ENCODE results near the gene RNF39.

DNA sequence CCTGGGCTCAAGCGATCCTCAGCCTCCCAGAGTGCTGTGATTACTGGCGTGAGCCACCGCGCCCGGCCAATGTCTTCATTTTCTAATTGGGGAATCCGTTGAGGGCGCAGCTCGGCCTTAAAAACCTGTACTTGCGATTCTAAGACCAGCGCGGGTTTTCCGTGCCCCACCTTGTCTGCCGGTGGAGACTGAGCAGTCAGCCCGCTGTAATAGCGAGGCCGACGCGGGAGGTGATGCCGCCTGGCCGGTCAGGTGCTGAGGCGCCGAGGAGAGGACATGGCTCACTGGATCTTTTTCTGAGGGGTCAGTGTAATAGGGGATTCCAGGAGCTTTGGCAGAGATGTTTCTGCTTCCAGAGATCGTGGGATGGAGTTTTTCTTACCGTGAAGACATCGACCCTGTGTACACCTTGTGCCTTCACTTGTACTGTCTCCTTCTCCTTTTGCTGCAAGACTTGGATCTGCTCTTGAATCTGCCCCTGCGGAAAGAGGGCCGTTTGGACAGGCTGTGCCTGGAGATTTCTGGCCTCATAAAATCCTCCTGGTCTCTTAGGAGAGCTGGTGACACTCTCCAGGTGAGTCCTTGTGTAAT lies 35.8 kb upstream of the RNF39 start:
- TF ChIP-seq, protein P1, sequence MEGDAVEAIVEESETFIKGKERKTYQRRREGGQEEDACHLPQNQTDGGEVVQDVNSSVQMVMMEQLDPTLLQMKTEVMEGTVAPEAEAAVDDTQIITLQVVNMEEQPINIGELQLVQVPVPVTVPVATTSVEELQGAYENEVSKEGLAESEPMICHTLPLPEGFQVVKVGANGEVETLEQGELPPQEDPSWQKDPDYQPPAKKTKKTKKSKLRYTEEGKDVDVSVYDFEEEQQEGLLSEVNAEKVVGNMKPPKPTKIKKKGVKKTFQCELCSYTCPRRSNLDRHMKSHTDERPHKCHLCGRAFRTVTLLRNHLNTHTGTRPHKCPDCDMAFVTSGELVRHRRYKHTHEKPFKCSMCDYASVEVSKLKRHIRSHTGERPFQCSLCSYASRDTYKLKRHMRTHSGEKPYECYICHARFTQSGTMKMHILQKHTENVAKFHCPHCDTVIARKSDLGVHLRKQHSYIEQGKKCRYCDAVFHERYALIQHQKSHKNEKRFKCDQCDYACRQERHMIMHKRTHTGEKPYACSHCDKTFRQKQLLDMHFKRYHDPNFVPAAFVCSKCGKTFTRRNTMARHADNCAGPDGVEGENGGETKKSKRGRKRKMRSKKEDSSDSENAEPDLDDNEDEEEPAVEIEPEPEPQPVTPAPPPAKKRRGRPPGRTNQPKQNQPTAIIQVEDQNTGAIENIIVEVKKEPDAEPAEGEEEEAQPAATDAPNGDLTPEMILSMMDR (IDR thresholded peaks at IDR 0.05; ENCODE audit: low read length), result no peak
- TF ChIP-seq EZH2 (optimal IDR thresholded peaks at IDR 0.05; ENCODE audit: low read depth, low read length), result no peak
